HL-60 (cell line): Measurements from ENCODE around the gene SHE.

ENCODE experiments used
- DNase-seq, 2 experiments: peaks; one replicate each; pipeline ENCODE4 v3.0.0-alpha.2; 2010 to 2020; ENCODE audit warnings: low read depth in 1 of 2, low spot score in 1 of 2
- H3K27ac ChIP-seq: fragments of 250-450 bp; sonication (Bioruptor Pico); replicated peaks from 2 replicates; pipeline ENCODE4 v1.5.1; 2020; ENCODE audit warnings: mild to moderate bottlenecking, moderate library complexity
- H3K27me3 ChIP-seq: fragments of 250-450 bp; sonication (Bioruptor Pico); 2 replicates; pipeline ENCODE4 v1.5.1; 2021; ENCODE audit warnings: mild to moderate bottlenecking, moderate library complexity; ENCODE audit not compliant: insufficient read depth, poor library complexity, severe bottlenecking
- H3K4me3 ChIP-seq: replicated peaks from 2 replicates; pipeline ENCODE4 v1.5.1; 2011; ENCODE audit warnings: mild to moderate bottlenecking, control low read depth, low read length; ENCODE audit not compliant: insufficient read depth
- GABPA ChIP-seq: IDR thresholded peaks from 2 replicates; pipeline ENCODE4 v1.6.1; 2012; ENCODE audit warnings: low read depth
- POLR2AphosphoS5 ChIP-seq: IDR thresholded peaks from 2 replicates; pipeline ENCODE4 v1.6.1; 2012; ENCODE audit warnings: low read depth
- SPI1 ChIP-seq: IDR thresholded peaks from 2 replicates; pipeline ENCODE4 v1.6.1; 2012; ENCODE audit warnings: low read depth, mild to moderate bottlenecking, borderline replicate concordance
- TF ChIP-seq, protein P1 (sequence below): IDR thresholded peaks from 2 replicates; pipeline ENCODE4 v1.6.1; 2012; ENCODE audit warnings: low read depth; ENCODE audit not compliant: insufficient replicate concordance
- TF ChIP-seq, protein P2 (sequence below): IDR thresholded peaks from one replicate; pipeline ENCODE4 v1.5.1; 2011; ENCODE audit warnings: low read length, control low read depth, inconsistent platforms; ENCODE audit not compliant: insufficient read depth

SHE gene

DNA sequence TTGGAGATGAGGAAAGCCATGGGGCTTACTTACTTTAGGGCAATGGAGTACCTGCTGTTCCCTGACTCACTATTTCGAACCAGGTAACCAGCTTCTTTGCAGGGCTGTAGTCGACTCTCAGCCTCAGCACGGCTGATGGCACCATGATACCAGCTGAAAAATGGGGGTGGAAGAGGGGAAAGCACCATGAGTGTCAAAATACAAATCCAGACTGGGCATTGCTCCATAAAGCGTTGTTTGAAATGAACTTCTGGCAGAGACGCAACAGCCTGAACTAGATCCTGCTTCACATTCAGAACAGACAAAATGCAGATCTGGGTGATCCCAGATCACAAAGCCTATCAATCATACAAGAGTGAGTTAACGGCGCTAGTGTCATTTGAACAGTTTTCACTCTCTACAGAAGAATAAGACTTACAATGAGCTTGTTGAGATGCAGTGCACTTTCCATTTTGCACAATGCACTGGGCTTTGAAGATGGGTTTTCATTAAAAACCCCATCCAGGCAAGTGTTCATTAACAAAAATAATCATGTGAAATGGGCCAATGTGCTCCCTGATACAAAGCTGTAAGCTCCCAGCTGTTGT, 16.2 kb downstream of the SHE start:
- no peak for TF ChIP-seq SPI1
- TF ChIP-seq, protein P1, sequence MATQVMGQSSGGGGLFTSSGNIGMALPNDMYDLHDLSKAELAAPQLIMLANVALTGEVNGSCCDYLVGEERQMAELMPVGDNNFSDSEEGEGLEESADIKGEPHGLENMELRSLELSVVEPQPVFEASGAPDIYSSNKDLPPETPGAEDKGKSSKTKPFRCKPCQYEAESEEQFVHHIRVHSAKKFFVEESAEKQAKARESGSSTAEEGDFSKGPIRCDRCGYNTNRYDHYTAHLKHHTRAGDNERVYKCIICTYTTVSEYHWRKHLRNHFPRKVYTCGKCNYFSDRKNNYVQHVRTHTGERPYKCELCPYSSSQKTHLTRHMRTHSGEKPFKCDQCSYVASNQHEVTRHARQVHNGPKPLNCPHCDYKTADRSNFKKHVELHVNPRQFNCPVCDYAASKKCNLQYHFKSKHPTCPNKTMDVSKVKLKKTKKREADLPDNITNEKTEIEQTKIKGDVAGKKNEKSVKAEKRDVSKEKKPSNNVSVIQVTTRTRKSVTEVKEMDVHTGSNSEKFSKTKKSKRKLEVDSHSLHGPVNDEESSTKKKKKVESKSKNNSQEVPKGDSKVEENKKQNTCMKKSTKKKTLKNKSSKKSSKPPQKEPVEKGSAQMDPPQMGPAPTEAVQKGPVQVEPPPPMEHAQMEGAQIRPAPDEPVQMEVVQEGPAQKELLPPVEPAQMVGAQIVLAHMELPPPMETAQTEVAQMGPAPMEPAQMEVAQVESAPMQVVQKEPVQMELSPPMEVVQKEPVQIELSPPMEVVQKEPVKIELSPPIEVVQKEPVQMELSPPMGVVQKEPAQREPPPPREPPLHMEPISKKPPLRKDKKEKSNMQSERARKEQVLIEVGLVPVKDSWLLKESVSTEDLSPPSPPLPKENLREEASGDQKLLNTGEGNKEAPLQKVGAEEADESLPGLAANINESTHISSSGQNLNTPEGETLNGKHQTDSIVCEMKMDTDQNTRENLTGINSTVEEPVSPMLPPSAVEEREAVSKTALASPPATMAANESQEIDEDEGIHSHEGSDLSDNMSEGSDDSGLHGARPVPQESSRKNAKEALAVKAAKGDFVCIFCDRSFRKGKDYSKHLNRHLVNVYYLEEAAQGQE, result no peak
- TF ChIP-seq, protein P2, sequence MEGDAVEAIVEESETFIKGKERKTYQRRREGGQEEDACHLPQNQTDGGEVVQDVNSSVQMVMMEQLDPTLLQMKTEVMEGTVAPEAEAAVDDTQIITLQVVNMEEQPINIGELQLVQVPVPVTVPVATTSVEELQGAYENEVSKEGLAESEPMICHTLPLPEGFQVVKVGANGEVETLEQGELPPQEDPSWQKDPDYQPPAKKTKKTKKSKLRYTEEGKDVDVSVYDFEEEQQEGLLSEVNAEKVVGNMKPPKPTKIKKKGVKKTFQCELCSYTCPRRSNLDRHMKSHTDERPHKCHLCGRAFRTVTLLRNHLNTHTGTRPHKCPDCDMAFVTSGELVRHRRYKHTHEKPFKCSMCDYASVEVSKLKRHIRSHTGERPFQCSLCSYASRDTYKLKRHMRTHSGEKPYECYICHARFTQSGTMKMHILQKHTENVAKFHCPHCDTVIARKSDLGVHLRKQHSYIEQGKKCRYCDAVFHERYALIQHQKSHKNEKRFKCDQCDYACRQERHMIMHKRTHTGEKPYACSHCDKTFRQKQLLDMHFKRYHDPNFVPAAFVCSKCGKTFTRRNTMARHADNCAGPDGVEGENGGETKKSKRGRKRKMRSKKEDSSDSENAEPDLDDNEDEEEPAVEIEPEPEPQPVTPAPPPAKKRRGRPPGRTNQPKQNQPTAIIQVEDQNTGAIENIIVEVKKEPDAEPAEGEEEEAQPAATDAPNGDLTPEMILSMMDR, result no peak
- TF ChIP-seq GABPA, result no peak
- no peak for TF ChIP-seq POLR2AphosphoS5
- Histone ChIP-seq H3K4me3 (no peak overlapping the region), H3K27ac (no peak overlapping the region), H3K27me3 (no peaks in the 10 kb centered on the region)
- no peak for DNase-seq

DNA sequence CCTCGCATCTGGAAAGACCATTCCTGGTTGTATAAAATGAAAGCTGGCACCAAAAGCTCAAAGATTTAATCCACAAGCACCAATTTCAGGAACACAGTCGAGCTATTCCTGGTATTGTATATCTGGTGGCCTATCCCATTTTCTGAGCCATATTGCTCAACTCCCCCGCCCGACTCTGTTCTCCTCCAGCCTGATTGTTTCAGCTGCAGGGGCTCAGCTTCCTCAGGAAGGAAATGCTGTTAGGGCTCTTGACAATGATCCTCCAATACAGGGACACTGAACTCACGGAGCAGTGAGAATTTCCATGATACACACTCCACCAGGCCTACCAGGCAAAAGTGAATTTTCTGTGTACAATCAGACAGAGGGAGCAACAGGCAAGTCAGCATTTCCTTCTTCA, 17.1 kb downstream of the SHE start:
- TF ChIP-seq POLR2AphosphoS5 (no peak), SPI1 (no peak), GABPA (no peak)
- TF ChIP-seq, protein P2, result no peak
- TF ChIP-seq, protein P1, result no peak
- no peak overlapping the region for H3K4me3 ChIP-seq
- no peaks in the 10 kb centered on the region for H3K27me3 ChIP-seq
- H3K27ac ChIP-seq, result no peak overlapping the region
- peak in 1 of 2 experiments; percentile 19 for DNase-seq

DNA sequence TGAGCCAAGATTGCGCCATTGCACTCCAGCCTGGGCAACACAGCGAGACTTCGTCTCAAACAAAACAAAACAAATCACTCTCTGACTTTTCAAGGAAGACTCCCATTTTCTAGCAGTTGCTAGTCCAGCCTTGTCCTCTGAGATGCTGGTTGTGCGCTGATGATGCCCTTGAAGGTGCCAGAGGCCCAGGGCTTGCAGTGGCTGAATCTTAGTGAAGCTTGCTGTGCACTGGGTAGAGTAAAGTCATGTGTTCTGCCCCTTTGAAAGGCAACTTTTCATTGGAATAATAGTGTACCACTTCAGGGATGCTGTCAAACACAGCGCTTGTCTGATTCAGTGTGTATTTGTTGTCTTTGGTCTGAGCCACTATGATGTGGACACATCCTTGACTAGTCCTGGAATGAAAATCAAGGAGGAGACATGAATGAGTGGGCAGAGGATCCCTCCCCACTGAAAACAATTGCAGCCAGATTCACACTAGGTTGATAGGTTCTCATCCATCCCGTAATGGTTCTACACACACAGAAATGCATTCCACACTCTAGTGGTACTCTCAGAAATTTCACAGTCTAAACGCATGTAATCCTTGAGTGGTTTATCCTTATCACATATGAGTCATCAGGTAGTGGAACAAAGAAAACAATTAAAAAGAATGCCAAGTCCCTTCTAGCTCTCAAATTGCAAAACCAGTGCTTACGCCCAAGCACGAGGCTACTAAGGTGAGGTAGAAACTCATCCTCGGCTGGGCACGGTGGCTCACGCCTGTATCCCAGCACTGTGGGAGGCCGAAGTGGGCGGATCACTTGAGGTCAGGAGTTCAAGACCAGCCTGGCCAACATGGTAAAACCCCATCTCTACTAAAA, 18.0 kb downstream of the SHE start:
- Histone ChIP-seq H3K27ac (no peak overlapping the region), H3K4me3 (no peak overlapping the region), H3K27me3 (no peaks in the 10 kb centered on the region)
- TF ChIP-seq SPI1, result no peak
- TF ChIP-seq GABPA, result no peak
- TF ChIP-seq, protein P2, result no peak
- TF ChIP-seq, protein P1, result no peak
- no peak for TF ChIP-seq POLR2AphosphoS5
- DNase-seq, result no peak
